HEK293 (cell line): ENCODE measurements around the gene NFIX.

ENCODE experiments used
- FEZF1 ChIP-seq: fragments of 450-650 bp; formaldehyde crosslinking; IDR thresholded peaks from 2 replicates; pipeline ENCODE4 v1.5.1; 2016; ENCODE audit warnings: missing biosample characterization, missing genetic modification characterization
- KLF1 ChIP-seq: fragments of 450-650 bp; formaldehyde crosslinking; IDR thresholded peaks from 2 replicates; pipeline ENCODE4 v1.5.1; 2016; ENCODE audit warnings: missing biosample characterization, missing genetic modification characterization
- MEIS1 ChIP-seq: sonication (generic); formaldehyde crosslinking; IDR thresholded peaks from 2 replicates; pipeline ENCODE4 v1.8.1; 2022; ENCODE audit warnings: missing genetic modification reagents, mild to moderate bottlenecking, borderline replicate concordance
- ZBTB7A ChIP-seq: fragments of 450-650 bp; formaldehyde crosslinking; IDR thresholded peaks from 2 replicates; pipeline ENCODE4 v1.5.1; 2016; ENCODE audit warnings: low read depth, missing biosample characterization, missing genetic modification characterization
- ZNF132 ChIP-seq: fragments of 450-650 bp; formaldehyde crosslinking; IDR thresholded peaks from 2 replicates; pipeline ENCODE4 v1.5.1; 2017; ENCODE audit warnings: missing biosample characterization, missing genetic modification characterization, borderline replicate concordance
- ZNF184 ChIP-seq: fragments of 450-650 bp; IDR thresholded peaks from 2 replicates; pipeline ENCODE4 v1.5.1; 2018; ENCODE audit warnings: missing biosample characterization, mild to moderate bottlenecking, missing genetic modification characterization
- ZNF214 ChIP-seq: fragments of 450-650 bp; formaldehyde crosslinking; IDR thresholded peaks from 2 replicates; pipeline ENCODE4 v1.5.1; 2017; ENCODE audit warnings: missing biosample characterization, mild to moderate bottlenecking, missing genetic modification characterization, borderline replicate concordance
- ZNF221 ChIP-seq: fragments of 450-650 bp; formaldehyde crosslinking; IDR thresholded peaks from 2 replicates; pipeline ENCODE4 v1.5.1; 2017; ENCODE audit warnings: missing biosample characterization, missing genetic modification characterization, borderline replicate concordance
- ZNF555 ChIP-seq: fragments of 450-650 bp; formaldehyde crosslinking; conservative IDR thresholded peaks from 2 replicates; pipeline ENCODE4 v1.5.1; 2017; ENCODE audit warnings: missing biosample characterization, mild to moderate bottlenecking, missing genetic modification characterization, inconsistent platforms
- ZNF600 ChIP-seq: fragments of 450-650 bp; formaldehyde crosslinking; IDR thresholded peaks from 2 replicates; pipeline ENCODE4 v1.5.1; 2016; ENCODE audit warnings: missing biosample characterization, missing genetic modification characterization
- ZNF629 ChIP-seq: fragments of 450-650 bp; formaldehyde crosslinking; IDR thresholded peaks from 2 replicates; pipeline ENCODE4 v1.5.1; 2017; ENCODE audit warnings: missing biosample characterization, missing genetic modification characterization
- ZNF777 ChIP-seq: fragments of 450-650 bp; formaldehyde crosslinking; IDR thresholded peaks from 2 replicates; pipeline ENCODE4 v1.5.1; 2017; ENCODE audit warnings: missing biosample characterization, missing genetic modification characterization, borderline replicate concordance
- ZSCAN16 ChIP-seq: fragments of 450-650 bp; formaldehyde crosslinking; IDR thresholded peaks from 2 replicates; pipeline ENCODE4 v1.5.1; 2016; ENCODE audit warnings: missing biosample characterization, missing genetic modification characterization
- ZXDB ChIP-seq: fragments of 450-650 bp; formaldehyde crosslinking; IDR thresholded peaks from 2 replicates; pipeline ENCODE4 v1.5.1; 2016; ENCODE audit warnings: missing biosample characterization, missing genetic modification characterization
- TF ChIP-seq, protein P1 (sequence below): fragments of 450-650 bp; formaldehyde crosslinking; IDR thresholded peaks from 2 replicates; pipeline ENCODE4 v1.5.1; 2017; ENCODE audit warnings: missing biosample characterization, missing genetic modification characterization
- TF ChIP-seq, protein P2 (sequence below): fragments of 450-650 bp; formaldehyde crosslinking; IDR thresholded peaks from 2 replicates; pipeline ENCODE4 v1.5.1; 2017; ENCODE audit warnings: missing biosample characterization, missing genetic modification characterization
- TF ChIP-seq, protein P3 (sequence below): fragments of 450-650 bp; formaldehyde crosslinking; IDR thresholded peaks from 2 replicates; pipeline ENCODE4 v1.5.1; 2016; ENCODE audit warnings: missing biosample characterization, missing genetic modification characterization
- TF ChIP-seq, protein P4 (sequence below): fragments of 450-650 bp; formaldehyde crosslinking; IDR thresholded peaks from 2 replicates; pipeline ENCODE4 v1.5.1; 2016; ENCODE audit warnings: missing biosample characterization, missing genetic modification characterization
- TF ChIP-seq, protein P5 (sequence below): IDR thresholded peaks from 2 replicates; pipeline ENCODE4 v1.6.1; 2011; ENCODE audit warnings: mild to moderate bottlenecking, low read depth, low read length, borderline replicate concordance
- TF ChIP-seq, protein P6 (sequence below): fragments of 450-650 bp; formaldehyde crosslinking; IDR thresholded peaks from 2 replicates; pipeline ENCODE4 v1.5.1; 2016; ENCODE audit warnings: missing biosample characterization, missing genetic modification characterization
- TF ChIP-seq, protein P7 (sequence below): fragments of 450-650 bp; formaldehyde crosslinking; optimal IDR thresholded peaks from 2 replicates; pipeline ENCODE3; 2016; ENCODE audit warnings: missing biosample characterization, mild to moderate bottlenecking, missing genetic modification characterization
- TF ChIP-seq, protein P8 (sequence below): fragments of 450-650 bp; formaldehyde crosslinking; IDR thresholded peaks from 2 replicates; pipeline ENCODE4 v1.5.1; 2017; ENCODE audit warnings: missing biosample characterization, missing genetic modification characterization

Gene NFIX

DNA sequence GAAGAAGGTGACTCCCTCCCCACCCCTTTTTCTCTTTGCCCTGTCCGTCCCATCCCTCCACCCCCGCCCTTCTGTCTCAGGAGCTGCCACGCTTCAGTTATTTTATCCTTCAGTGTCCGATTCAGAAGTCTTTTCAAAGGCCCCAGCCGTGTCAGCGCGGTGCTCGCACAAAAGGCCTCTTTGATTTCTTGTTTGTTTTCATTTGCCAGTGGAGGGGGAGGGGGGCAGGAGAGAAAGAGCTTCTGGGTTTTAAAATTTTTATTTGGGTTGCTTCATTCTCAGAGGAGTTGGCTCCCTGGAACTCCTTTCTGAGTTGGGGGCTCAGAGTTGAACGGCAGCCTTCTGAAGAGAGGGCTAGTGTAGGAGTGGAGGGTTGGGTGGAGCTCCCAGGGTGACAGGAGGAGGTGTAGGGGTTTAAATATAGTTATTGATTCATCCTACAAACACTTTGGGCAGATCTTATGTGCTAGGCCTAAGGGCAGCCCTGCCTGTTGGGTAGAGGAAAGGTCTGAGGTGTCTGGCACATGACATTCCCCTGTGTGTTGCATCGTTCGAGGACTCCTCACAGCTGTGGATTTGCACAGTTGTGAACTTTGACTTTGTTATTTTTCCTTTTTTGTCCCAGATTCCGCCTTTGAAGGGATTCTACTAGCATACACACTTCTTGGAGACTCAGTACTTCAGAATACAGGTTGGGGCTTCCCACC lies 36.8 kb downstream of the NFIX start (continued):
- no peak for TF ChIP-seq ZNF214 (tag by site-specific recombination)
- TF ChIP-seq ZNF555 (tag by site-specific recombination), result no peak
- no peak for TF ChIP-seq ZBTB7A (tag by site-specific recombination)
- no peak for TF ChIP-seq ZNF777
- TF ChIP-seq, protein P1, sequence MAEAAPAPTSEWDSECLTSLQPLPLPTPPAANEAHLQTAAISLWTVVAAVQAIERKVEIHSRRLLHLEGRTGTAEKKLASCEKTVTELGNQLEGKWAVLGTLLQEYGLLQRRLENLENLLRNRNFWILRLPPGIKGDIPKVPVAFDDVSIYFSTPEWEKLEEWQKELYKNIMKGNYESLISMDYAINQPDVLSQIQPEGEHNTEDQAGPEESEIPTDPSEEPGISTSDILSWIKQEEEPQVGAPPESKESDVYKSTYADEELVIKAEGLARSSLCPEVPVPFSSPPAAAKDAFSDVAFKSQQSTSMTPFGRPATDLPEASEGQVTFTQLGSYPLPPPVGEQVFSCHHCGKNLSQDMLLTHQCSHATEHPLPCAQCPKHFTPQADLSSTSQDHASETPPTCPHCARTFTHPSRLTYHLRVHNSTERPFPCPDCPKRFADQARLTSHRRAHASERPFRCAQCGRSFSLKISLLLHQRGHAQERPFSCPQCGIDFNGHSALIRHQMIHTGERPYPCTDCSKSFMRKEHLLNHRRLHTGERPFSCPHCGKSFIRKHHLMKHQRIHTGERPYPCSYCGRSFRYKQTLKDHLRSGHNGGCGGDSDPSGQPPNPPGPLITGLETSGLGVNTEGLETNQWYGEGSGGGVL (tag by site-specific recombination), result peak; percentile 71
- no peak for TF ChIP-seq ZXDB (tag by site-specific recombination)
- no peak for TF ChIP-seq ZNF132 (tag by site-specific recombination)
- peak; percentile 78 for TF ChIP-seq FEZF1 (tag by site-specific recombination)
- peak; percentile 63 for TF ChIP-seq ZNF600 (tag by site-specific recombination)
- TF ChIP-seq, protein P2, sequence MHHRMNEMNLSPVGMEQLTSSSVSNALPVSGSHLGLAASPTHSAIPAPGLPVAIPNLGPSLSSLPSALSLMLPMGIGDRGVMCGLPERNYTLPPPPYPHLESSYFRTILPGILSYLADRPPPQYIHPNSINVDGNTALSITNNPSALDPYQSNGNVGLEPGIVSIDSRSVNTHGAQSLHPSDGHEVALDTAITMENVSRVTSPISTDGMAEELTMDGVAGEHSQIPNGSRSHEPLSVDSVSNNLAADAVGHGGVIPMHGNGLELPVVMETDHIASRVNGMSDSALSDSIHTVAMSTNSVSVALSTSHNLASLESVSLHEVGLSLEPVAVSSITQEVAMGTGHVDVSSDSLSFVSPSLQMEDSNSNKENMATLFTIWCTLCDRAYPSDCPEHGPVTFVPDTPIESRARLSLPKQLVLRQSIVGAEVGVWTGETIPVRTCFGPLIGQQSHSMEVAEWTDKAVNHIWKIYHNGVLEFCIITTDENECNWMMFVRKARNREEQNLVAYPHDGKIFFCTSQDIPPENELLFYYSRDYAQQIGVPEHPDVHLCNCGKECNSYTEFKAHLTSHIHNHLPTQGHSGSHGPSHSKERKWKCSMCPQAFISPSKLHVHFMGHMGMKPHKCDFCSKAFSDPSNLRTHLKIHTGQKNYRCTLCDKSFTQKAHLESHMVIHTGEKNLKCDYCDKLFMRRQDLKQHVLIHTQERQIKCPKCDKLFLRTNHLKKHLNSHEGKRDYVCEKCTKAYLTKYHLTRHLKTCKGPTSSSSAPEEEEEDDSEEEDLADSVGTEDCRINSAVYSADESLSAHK, result no peak
- peak; percentile 37; the same call in 1 of the 2 replicates for TF ChIP-seq KLF1 (tag by site-specific recombination)
- no peak for TF ChIP-seq ZSCAN16 (tag by site-specific recombination)
- no peak for TF ChIP-seq ZNF221 (tag by site-specific recombination)
- TF ChIP-seq ZNF629 (tag by site-specific recombination), result 0 out of 2 replicates have a peak, but pooled peaks have one; percentile 15
- TF ChIP-seq, protein P3, sequence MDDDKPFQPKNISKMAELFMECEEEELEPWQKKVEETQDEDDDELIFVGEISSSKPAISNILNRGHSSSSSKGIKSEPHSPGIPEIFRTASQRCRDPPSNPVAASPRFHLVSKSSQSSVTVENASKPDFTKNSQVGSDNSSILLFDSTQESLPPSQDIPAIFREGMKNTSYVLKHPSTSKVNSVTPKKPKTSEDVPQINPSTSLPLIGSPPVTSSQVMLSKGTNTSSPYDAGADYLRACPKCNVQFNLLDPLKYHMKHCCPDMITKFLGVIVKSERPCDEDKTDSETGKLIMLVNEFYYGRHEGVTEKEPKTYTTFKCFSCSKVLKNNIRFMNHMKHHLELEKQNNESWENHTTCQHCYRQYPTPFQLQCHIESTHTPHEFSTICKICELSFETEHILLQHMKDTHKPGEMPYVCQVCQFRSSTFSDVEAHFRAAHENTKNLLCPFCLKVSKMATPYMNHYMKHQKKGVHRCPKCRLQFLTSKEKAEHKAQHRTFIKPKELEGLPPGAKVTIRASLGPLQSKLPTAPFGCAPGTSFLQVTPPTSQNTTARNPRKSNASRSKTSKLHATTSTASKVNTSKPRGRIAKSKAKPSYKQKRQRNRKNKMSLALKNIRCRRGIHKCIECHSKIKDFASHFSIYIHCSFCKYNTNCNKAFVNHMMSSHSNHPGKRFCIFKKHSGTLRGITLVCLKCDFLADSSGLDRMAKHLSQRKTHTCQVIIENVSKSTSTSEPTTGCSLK (tag by site-specific recombination), result no peak
- TF ChIP-seq, protein P4, sequence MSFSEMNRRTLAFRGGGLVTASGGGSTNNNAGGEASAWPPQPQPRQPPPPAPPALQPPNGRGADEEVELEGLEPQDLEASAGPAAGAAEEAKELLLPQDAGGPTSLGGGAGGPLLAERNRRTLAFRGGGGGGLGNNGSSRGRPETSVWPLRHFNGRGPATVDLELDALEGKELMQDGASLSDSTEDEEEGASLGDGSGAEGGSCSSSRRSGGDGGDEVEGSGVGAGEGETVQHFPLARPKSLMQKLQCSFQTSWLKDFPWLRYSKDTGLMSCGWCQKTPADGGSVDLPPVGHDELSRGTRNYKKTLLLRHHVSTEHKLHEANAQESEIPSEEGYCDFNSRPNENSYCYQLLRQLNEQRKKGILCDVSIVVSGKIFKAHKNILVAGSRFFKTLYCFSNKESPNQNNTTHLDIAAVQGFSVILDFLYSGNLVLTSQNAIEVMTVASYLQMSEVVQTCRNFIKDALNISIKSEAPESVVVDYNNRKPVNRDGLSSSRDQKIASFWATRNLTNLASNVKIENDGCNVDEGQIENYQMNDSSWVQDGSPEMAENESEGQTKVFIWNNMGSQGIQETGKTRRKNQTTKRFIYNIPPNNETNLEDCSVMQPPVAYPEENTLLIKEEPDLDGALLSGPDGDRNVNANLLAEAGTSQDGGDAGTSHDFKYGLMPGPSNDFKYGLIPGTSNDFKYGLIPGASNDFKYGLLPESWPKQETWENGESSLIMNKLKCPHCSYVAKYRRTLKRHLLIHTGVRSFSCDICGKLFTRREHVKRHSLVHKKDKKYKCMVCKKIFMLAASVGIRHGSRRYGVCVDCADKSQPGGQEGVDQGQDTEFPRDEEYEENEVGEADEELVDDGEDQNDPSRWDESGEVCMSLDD (tag by site-specific recombination), result no peak
- TF ChIP-seq, protein P5, sequence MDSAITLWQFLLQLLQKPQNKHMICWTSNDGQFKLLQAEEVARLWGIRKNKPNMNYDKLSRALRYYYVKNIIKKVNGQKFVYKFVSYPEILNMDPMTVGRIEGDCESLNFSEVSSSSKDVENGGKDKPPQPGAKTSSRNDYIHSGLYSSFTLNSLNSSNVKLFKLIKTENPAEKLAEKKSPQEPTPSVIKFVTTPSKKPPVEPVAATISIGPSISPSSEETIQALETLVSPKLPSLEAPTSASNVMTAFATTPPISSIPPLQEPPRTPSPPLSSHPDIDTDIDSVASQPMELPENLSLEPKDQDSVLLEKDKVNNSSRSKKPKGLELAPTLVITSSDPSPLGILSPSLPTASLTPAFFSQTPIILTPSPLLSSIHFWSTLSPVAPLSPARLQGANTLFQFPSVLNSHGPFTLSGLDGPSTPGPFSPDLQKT, result no peak
- TF ChIP-seq, protein P6, sequence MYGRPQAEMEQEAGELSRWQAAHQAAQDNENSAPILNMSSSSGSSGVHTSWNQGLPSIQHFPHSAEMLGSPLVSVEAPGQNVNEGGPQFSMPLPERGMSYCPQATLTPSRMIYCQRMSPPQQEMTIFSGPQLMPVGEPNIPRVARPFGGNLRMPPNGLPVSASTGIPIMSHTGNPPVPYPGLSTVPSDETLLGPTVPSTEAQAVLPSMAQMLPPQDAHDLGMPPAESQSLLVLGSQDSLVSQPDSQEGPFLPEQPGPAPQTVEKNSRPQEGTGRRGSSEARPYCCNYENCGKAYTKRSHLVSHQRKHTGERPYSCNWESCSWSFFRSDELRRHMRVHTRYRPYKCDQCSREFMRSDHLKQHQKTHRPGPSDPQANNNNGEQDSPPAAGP (tag by site-specific recombination), result peak; percentile 49
- TF ChIP-seq, protein P7, sequence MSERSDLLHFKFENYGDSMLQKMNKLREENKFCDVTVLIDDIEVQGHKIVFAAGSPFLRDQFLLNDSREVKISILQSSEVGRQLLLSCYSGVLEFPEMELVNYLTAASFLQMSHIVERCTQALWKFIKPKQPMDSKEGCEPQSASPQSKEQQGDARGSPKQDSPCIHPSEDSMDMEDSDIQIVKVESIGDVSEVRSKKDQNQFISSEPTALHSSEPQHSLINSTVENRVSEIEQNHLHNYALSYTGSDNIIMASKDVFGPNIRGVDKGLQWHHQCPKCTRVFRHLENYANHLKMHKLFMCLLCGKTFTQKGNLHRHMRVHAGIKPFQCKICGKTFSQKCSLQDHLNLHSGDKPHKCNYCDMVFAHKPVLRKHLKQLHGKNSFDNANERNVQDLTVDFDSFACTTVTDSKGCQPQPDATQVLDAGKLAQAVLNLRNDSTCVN (tag by site-specific recombination), result no peak
- TF ChIP-seq MEIS1, result no peak
- TF ChIP-seq, protein P8, sequence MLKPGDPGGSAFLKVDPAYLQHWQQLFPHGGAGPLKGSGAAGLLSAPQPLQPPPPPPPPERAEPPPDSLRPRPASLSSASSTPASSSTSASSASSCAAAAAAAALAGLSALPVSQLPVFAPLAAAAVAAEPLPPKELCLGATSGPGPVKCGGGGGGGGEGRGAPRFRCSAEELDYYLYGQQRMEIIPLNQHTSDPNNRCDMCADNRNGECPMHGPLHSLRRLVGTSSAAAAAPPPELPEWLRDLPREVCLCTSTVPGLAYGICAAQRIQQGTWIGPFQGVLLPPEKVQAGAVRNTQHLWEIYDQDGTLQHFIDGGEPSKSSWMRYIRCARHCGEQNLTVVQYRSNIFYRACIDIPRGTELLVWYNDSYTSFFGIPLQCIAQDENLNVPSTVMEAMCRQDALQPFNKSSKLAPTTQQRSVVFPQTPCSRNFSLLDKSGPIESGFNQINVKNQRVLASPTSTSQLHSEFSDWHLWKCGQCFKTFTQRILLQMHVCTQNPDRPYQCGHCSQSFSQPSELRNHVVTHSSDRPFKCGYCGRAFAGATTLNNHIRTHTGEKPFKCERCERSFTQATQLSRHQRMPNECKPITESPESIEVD, result peak; percentile 65
- no peak for TF ChIP-seq ZNF184
